ENCODE measurements around the gene HOXB9.

The HOXB9 gene
- 0 to 0.99 (median 0) reads per million in 17 experiments for total RNA-seq

DNA sequence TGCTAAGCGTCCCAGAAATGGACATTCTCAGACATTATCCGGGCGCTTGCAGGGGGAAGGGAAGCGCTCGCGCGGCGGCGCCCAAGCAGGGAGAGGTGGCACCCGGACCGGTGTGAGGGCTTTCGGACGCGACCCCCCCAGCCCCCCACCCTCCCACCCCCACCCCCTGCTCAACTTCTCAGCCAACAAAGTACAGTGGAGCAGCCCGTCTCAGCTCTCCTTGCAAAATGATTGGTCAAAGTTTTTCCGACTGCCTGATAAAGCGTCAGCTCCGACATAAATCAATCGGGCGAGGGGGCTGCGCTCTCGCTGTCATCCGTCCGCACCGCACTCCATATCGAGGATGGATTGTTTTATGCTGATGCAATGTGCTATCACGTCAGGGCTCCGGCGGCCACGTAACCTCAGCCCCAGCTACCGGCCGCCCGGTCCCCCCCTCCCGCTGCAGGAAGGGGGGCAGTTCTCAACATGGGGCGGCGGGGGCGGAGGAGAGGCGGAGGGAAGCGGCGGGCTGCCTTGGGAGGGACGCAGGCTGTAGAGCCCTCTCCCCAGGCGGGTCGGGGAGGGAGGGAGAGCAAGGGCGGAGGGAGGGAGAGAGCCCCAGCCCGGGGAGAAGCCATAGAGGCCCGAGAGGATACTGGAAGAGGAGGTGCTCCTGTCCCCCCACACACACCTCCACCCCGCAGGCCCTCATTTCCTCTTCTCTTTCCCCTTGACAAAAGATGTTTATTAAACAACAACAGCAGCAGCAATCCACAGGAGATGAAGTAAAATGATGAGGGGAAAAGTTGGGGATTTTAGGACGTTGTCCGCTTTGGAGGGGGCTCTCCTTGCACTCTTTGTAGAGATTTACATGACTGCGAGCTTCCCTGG, at the start of gene HOXB9:
Gene HOXB9, minus strand, starts transcription at position 114 of the 873 bp plus-strand sequence. Its CDS starts 89 bp downstream, at position 25.
- no peak for DNase-seq

DNA sequence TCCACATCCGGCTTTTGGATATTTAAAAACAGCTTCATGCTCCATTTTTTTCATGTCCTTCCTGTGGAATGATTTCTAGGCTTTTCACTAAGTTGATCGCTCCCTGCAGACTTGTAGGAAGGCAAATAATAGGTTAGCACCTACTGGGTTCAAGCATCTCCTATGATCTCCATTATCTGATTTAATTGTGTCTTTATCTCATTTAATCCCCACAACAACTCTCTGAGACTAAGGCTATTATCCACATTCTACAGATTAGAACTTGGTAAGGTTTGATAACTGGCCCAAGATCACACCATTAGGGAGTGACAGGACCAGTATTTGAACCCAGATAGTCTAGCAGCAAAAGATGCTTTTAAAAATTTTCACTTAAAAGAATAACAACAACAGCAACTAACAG, 46.2 kb upstream of the HOXB9 start:
- DNase-seq, result no peak

DNA sequence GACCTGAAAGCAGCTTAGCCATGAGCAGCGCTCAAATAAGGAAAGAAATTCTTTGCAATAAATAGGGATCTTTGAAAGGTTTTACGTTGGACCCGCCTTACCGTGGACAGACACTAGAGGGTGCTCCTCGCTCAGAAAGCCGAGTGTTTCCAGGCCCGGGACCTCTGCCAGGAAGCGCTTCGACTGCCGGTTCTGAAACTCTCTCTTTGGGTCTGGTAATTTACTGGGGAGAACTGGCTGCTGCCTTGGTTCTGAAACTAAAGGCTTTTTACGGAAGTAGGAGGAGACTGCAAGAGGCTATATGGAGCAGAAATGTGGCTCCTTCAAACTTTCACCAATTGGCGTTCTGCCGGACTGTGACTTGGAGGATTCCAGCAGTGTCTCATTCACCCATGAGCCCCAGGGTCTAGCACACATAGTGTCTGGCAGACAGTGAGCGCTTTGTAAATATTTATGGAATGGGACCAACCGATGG, 45.6 kb upstream of the HOXB9 start:
- peak; percentile 64 to 80 (median 78) for DNase-seq

DNA sequence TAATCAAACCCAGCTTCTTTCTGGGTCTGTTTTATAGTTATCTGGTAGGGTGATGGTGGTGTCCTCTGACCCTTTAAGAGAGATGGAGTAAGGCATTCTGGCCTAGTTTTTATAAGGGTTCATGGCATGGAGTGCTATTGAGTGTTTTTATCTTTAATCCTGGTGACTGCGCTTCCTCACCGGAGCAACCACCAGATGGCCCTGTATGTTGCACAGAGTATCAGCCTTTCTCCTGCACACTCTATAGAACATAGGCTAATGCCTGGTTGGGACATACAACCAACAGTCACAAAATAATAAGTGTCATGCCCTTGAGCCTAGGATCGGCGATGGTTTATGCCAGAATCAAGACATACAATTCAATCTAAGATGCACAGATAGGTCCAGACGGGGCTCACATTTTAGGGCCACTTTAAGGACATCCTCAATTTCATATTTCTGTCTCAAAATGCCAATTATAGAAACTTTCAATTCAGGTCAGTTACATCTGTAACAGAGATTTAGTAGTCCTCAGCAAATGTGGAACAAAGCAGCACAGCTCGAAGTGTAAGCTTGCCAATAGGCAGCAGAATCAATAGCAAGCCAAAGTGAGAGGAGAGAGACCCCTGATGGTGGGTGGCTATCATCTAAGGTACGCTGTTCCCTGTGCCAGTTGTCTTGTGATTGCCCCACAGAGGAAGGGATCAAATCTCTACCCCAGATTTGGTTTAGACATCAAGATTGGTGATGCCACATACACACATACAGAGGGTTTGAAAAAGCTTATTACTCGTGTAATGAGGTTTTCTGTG, 37.2 kb upstream of the HOXB9 start:
- DNase-seq, result no peak

DNA sequence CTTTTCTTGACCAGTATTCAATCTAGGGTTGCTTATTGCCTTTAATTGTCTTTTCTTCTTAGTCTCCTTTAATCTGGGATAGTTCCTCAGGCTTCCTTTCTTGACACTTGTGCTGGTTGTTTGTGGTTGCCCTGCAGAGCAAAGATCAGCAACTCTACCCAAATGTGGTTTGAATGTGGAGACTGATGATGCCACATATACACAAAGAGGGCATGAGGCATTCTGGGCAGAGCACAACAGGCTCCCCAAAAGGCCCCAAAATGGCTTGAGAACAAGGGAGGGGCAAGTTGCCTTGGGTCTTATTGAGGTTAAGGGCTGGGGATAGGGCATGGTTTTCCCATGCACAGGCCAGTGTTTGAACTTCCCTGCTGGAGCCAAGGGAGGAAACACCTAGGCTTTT, 29.8 kb upstream of the HOXB9 start:
- DNase-seq, result no peak

DNA sequence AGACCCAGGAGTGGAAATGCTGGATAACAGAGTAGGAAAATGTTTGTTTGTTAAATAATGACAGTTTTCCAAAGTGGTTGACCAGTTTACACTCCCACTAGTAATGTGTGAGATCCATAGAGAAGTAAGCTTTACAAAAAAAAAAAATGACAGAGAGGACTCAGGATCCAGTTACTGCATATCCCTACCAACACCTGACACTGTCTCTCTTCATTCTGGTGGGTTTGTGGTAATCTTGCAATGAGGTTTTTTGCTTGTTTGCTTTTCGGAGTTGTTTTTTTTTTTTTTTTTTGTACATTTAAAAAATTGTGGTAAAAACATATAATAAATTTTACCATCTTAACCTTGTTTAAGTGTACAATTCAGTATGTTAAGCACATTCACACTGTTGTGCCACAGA, 23.6 kb upstream of the HOXB9 start:
- DNase-seq, result no peak

DNA sequence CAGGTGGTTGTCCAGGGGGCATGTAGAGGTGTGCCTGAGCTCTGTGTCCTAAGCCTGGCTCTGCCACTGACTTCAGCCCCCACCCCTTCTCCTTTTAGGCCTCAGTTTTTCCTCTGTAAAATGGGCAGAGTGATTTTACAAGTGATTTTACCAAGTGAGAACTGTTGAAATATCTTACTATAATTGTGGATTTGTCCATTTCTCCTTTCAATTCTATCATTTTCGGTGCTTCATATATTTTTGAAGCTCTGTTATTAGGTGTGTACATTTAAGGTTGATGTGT, 21.7 kb upstream of the HOXB9 start:
- no peak for DNase-seq

DNA sequence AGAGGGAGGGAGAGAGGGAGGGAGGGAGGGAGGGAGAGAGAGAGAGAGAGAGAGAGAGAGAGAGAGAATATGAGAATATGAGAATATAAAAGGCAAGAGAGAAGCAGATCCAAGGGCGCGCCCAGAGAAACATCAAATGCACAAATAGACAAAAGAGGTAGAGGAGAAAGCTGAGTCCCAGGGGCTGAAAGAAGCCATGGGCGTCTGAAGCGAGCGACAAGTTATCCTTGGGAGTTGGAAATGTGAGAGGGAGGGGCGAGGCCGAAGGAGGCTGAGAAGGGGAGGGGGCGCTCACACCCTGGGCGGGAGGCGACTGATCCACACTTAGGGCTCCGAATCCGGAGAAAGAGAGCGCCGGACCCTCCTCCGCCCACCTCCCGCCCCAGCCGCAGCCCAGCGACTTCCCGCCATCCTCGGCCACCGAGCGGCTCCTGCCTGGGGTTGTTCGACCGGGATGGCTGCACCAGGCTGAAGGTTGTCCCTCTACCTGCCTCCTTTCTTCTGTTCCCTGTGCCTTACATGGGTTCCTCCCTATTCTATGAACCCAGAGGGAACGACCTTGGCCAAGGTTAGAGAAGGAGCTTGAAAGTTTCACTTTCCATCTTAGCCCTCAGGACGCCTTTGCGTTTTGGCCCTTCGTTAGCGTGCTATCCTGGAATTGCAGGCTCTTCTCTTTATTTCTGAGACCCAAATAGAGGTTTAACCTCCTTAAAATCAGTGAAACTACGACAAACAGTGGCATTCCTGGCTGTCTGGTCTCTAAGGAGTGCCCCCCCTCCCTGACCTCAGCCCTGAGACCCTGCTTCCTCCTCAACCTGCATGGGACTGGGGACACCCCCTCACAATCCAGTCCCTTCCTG, 21.2 kb upstream of the HOXB9 start:
- DNase-seq, result no peak

DNA sequence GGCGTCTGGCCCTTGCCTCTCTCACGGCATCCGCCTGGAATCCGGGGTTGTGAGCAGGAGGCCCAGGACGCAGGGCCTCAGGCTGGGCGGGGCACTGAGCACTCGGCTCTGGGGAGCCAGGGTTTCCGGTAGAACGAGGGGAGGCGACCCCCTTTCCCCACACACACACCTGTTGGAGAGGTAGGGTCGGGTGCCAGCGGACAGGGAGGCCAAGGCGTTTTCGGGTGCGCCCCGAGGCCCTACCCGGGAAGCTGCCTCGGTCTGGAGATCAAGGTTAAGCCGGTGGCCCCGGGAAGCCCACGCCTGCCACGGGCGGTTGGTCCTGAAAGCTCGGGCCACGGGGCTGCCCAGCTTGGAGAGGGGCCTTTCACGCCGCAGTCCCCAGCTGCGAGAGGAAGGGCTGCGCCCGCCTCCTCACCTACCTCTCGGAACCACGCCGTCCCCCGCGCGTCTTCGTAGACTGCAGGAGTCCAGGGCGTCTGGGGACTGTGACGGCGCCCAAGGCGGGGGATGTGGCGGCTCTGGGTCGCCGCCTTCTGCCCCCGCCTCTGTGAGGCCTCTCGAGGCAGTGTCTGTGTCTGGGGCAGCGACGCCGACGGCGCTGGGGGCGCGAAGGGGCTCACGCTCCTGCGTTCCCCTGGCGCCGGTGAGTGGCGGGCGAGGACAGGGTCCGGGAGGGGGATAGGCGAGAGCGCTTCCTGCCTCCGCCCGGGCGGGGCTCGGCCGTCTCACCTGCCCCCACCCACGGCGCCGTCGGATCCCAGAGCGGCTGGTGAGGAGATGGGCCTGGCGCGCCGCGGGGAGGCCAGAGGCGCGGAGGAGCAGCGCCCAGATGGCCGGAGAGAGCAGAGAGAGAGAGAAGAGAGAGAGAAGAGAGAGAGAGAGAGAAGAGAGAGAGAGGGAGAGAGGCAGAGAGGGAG, 20.3 kb upstream of the HOXB9 start:
- no peak for DNase-seq

DNA sequence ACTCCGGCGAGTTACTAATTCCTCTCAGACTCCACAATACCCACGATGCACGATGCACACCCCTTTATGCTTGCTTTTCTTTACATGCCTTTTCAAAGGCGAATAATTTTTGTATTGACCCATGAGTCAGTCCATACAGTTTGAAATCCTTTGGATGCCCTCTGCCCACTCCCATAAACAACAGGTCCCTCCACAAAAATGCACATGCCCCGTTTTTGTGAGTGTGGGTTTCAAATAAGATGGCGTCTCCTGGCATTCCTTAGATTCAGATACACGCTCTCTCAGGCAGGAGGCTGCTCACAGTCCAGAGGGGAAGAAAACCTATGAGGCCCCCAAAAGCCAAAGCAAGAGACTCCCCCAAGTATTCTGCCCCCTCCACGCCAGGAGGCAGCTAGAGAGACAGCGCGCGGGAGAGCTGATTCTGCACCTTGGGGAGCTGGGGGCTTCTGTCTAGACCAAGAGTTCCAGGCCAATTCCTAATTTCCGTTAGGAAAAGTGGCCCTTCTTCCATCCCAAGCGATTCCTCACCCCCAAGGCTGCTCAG, 19.6 kb upstream of the HOXB9 start:
- DNase-seq, result no peak

DNA sequence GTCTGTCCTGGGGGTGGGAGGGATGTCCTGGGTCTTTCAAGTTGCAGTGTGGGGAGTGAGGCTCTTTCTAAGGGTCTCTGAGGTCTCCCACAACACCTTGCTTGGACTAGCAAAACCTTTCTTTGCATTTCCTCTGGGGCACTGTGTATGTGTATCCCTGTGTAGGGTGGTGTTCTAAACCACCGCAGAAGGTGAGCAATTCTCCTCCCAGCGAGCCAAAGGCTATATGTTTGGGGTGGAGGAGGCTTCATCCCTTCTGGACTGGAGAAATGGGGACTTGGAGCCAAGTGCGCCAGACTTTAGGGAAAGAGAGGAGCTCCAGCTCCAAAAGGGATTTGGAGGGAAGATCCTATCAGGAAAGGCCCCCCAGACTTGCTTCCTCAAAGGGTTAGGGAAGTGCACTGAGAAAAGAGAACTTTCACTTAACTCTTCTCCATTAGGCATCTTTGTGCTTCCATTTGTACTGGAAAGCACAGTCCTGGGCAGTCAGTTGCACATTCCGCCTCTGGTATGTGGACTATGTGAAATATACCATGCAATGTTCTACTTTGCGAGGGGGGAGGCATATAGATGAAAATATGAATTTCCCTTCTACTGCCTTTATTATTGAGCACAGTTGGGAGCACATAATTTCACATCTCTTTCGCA, 18.9 kb upstream of the HOXB9 start:
- DNase-seq, result peak in 1 of 4 experiments; percentile 26

DNA sequence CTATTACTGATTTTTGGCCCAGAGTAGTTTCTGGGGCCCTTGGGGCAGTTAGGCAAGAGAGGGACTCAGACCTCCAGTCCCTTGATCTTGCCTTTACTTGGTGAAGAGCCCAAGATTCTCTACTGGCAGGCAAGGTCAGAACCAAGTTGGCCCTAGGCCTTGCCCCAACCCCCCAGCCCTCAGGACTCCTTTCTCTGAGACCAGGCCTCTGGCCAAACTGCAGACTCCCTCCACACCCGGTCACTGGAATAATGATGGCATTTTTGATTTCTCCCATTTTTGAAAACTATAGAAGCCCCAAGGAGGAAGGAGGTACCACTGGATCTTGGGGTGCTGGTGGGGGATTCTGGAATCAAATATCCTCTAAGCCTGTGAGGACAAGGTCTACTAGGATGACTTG, 18.0 kb upstream of the HOXB9 start:
- no peak for DNase-seq

DNA sequence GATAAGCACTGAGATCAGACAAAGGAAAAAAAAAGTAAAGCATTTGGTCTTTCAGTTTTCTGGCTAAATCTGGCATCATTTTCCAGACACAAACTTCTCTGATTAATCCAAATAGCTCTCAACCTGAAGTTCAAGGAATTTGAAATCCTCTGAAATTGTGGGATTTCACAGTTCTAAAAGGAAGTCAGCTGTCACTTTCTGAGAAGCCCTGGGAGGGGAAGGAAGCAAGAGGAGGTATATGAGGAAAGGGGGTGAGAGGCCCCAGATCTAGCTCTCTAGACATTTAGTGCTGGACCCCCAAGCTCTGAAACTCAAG, 17.5 kb upstream of the HOXB9 start:
- DNase-seq, result no peak

DNA sequence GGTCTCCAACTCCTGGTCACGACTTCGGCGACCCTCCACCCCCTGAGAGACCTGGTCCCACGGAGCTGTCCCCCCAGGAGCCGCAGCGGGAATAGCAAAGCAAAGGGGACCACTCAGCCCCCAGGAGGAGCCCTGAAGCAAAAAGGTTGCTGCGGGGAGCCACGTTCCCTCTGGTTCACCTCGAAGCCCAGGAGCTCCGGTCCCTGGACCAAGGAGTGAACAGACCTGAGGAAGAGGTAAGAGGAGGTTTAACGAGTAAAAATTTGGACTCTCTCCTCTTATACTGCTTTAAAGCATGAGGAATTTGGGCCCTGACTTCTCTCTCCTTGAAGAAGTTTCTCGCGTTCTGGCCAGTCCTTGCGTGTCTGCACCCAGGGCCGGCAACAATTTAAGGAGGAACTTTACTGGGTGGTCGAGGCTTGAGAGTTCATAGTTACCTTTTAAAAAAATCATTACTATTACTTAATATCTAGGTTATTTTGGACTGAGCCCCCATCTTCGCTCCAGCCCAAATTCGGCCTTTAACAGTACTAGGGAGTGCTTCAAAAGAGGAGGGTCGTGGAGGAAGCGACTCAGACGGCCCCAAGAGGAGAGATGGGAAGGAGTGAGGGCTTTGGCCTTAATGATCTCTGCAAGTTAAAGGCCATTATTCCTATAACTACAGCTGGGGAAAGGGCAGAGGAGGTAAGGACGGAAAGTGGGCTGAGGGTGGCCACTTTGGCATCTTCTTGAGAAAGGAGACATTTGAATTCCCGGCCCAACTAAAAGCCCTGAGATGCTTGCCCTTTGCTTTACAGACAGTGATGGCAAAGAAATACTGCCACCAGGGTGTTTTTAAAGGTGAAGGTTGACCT, 16.9 kb upstream of the HOXB9 start:
- no peak for DNase-seq

DNA sequence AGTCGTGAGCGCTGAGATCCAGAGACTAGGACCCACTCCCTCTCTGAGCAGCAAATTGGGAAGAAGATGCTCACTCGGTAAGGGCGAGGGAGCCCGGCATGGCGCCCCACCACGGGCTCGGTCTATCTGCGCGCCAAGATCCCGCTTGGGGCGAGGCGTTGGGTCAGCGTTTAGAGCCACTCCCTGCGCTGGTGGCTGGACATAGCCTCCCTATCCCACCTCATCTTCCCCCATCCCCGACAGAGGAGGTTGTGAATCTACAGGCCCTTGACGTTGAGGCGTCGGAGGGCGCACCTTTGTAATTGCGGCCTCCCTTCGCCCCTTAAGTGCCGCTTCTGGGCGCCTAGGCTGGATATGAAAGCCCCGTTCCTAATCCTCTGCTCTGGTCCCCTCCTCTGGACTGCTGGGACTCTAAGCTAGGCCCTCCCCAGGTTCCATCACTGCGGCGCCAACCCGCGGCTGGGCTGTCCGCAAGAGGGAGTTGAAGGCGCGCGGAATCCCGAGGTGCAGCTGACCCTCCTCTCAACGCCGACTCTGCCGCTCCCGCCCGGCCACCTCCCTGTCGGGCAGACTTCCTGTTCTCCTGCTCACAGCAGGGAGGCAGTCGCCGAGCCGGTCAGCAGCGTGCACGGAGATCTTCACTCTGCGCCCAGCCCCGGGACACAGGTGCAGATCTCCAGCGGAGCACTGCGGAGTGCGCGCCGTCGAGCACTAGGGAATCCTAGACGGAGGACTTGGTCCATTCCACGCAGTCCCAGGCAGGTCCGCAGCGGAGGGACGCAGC, 16.1 kb upstream of the HOXB9 start:
- DNase-seq, result peak in 1 of 4 experiments; percentile 28

DNA sequence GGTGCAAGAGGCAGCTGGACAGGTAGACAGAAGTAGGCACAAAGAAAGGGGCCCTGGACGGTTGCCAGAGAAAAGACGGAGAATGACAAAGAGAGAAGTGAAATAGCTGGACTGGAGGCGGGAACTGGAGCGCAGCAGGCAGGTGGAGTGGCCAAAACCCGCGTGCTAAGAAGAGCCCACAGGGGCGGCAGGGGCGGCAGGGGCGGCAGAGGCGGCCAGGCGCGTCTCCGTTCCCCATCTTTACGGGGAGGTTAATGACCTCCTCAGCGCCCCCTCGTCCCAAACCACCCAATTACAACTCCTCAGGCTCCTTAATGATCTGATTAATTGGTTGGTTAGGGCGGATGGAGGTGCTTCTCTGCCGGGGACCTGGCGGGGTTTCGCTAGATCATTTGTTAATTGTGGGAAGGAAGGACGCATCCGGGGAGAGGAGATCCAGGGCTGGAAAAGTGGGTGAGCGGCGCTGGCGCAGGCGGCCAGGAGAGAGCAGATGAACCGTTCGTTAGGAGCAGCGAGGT, 15.4 kb upstream of the HOXB9 start:
- DNase-seq, result no peak

DNA sequence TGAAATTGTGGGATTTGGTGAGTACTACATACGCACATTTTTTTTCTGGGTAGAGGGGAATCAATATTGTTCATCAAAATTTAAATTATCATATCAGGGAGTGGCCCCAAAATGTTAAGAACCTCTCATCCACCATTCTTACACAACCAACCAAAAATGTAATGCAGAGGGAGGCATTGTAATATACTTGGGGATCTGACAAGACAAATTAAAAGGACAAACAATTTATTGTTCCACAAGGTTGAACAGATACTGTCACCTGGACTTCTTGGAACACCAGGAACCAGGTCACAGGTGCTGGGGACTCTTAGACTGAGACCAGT, 14.7 kb upstream of the HOXB9 start:
- DNase-seq, result no peak

DNA sequence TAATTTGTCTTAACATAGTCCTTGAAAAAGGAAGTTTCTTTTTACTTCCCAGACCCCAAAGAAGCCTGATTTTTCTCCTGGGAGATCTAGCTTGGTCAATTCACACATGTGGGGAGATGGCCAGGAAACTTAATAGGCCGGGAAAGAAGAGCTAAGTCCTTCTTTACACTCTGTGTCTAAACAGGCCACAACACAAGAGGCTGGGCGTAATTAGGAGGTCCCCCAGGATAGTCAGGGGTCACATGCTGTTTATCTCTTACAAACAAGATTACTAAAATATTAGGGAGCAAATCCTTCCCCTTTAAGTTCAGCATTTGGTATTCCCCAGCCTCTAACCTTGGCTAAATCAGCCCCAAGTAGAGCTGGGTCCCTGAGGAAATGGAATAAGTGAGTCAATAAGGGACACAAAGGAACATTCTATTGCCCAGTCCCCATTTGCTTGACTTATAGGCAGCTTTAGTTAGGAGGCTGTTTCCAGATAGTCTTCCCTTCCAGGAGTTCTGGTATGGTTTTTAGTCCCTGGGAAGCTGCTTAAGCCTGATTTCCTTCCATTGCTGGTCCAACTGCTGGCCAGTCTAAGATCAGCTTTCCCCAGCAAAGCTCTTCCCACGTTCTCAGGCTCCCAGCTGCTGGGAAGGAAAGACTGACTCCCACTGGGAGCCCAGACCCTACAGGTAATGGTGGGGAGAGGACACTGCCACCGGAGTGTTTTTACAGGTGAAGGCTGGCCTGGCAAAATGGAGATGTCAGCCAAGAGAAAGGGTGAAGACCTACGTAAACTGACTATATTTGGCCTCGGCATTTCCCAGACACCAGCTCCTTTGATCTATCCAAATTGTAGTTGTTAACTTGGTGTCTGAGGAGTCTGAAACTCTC, 14.1 kb upstream of the HOXB9 start:
- no peak for DNase-seq
